ENCODE results near the gene CEP290. TPM values are rescaled to one million over a fixed set of nuclear protein-coding genes. Genes with fewer than 3 reads are reported as not detected.

Gene CEP290, protein sequence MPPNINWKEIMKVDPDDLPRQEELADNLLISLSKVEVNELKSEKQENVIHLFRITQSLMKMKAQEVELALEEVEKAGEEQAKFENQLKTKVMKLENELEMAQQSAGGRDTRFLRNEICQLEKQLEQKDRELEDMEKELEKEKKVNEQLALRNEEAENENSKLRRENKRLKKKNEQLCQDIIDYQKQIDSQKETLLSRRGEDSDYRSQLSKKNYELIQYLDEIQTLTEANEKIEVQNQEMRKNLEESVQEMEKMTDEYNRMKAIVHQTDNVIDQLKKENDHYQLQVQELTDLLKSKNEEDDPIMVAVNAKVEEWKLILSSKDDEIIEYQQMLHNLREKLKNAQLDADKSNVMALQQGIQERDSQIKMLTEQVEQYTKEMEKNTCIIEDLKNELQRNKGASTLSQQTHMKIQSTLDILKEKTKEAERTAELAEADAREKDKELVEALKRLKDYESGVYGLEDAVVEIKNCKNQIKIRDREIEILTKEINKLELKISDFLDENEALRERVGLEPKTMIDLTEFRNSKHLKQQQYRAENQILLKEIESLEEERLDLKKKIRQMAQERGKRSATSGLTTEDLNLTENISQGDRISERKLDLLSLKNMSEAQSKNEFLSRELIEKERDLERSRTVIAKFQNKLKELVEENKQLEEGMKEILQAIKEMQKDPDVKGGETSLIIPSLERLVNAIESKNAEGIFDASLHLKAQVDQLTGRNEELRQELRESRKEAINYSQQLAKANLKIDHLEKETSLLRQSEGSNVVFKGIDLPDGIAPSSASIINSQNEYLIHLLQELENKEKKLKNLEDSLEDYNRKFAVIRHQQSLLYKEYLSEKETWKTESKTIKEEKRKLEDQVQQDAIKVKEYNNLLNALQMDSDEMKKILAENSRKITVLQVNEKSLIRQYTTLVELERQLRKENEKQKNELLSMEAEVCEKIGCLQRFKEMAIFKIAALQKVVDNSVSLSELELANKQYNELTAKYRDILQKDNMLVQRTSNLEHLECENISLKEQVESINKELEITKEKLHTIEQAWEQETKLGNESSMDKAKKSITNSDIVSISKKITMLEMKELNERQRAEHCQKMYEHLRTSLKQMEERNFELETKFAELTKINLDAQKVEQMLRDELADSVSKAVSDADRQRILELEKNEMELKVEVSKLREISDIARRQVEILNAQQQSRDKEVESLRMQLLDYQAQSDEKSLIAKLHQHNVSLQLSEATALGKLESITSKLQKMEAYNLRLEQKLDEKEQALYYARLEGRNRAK (N-terminal part only)
- total RNA-seq (2022; extraction: Qiagen RNA extraction), result 5.8 to 7.5 TPM (median 6.7 TPM) in 5 replicates

DNA sequence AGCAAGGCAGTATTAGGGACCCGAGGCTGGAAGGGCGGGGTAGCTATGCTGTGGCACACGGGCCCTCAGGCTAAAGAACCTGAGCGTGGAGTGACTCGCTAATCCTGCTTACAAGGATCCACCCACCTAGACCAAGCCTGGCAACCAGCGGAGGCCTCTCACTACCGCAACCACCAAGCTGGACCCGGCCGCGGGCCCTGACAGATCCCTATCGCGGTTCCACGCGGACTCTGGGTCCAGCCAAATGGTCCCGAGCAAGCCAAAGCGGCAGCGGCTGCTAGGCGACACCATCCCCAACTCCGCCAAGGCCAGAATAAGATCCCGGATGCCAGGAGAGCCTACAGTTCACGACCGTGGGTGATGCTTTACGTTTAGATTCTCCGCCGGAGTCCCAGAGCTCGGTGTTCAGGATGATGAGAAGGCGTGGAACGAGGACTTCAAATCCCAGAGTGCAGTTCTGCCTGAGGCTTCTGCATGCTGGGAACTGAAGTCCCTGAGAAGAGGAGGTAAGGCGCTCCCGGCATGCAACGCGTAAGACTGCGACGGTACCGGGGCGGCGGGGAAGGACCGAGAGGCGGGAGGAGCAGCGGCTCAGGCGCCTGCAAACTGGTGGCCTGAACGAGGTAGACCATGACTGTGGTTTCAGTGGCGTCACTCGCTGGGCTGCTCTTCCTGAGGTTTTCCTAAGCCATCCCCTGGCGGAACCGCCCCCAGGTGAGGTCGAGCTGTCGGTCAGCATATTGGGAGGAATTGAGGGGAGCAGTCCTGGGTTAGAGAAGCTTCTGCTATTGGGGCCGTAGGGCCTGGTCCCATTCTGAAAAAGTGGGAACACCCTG is at the start of gene CEP290, which contains the start of gene TMTC3:
CEP290 (minus strand) TSS at position 315 of the 836 bp plus-strand sequence. CDS start 781 bp downstream, outside the sequence.
TMTC3 (plus strand) TSS at position 534 of the 836 bp plus-strand sequence. CDS start 6,009 bp downstream, outside the sequence.

DNA sequence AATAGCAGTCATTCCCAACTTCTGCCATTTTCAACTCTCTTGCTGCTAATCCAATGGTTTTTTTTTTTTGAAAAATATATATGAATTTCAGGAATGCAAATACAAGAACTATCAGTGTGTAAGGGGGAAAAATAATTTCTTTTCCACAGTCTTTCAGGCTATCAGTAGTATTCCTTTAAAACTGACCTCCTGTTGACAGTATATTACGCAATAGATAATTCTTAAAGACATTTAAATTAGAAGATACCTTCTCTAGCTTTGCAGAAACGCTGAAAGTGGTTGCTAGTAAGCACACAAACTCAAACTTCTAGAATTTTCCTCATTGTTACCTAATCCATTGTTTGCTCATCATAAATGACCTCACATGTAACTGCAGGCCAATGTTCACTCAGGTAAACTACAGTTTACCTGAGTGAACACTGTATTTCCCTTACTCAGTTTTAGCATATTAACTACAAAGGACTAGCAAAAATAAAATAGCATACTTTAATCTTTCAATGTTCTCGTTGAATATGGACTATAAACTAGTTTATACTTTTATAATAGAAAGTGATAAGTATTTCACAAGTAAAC is 112.7 kb downstream of the CEP290 start, which contains the start of gene C12orf50:
C12orf50 (minus strand) TSS at position 309 of the 573 bp plus-strand sequence. CDS start 2,439 bp downstream, outside the sequence.

Other genes starting within 250 kb of the CEP290 start
- gene C12orf50, start 112.7 kb downstream of the CEP290 start, total RNA-seq (2022; extraction: Qiagen RNA extraction), result 0.07 to 0.10 TPM in 2 of 5 replicates, not detected in the others
- gene TMTC3, start 219 bp upstream of the CEP290 start, total RNA-seq (2022; extraction: Qiagen RNA extraction), result 7.8 to 14.4 TPM (median 12.3 TPM) in 5 replicates

All from A549 treated with Hydrocortisone at 1 μM for 4 hours (cell line).